Epithelial cell of esophagus (primary cell): ENCODE measurements around the gene MPEG1.

Source experiments
- DNase-seq: peaks from one replicate; pipeline ENCODE4 v3.0.0; 2010; ENCODE audit warnings: low read depth
- H3K4me3 ChIP-seq: 2 replicates; pipeline ENCODE4 v1.5.1; 2011; ENCODE audit warnings: mild to moderate bottlenecking, low read length, control low read depth
- TF ChIP-seq, protein P1 (sequence below): IDR thresholded peaks from 2 replicates; pipeline ENCODE4 v1.5.1; 2011; ENCODE audit warnings: low read depth, mild to moderate bottlenecking, low read length, control low read depth, inconsistent platforms; ENCODE audit not compliant: insufficient read depth; ENCODE audit errors: missing control alignments

The MPEG1 gene

DNA sequence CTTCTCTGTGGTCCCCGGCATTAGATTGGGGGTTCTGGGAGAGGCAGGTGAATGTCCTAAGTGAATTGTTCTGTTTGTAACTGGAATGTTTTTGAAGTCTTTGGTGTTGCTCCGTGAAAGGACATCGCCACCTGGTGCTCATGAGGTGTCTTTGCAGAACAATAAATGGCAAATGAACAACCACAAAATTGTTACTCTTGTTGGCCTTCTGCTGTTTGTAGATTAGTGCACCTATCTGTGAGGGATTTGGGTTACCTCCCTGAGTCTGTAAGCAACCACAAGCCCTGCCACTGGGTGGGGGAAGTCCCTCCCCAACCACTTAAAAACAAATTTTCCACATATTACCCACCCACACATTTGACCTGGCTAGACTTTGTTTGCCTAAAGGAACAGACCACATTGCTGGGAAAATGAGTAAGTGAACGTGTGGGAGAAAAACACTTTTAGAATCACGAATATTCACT is 4.7 kb downstream of the MPEG1 start:
- TF ChIP-seq, protein P1, sequence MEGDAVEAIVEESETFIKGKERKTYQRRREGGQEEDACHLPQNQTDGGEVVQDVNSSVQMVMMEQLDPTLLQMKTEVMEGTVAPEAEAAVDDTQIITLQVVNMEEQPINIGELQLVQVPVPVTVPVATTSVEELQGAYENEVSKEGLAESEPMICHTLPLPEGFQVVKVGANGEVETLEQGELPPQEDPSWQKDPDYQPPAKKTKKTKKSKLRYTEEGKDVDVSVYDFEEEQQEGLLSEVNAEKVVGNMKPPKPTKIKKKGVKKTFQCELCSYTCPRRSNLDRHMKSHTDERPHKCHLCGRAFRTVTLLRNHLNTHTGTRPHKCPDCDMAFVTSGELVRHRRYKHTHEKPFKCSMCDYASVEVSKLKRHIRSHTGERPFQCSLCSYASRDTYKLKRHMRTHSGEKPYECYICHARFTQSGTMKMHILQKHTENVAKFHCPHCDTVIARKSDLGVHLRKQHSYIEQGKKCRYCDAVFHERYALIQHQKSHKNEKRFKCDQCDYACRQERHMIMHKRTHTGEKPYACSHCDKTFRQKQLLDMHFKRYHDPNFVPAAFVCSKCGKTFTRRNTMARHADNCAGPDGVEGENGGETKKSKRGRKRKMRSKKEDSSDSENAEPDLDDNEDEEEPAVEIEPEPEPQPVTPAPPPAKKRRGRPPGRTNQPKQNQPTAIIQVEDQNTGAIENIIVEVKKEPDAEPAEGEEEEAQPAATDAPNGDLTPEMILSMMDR = peak; percentile 82
- no peak overlapping the region for H3K4me3 ChIP-seq
- peak; percentile 65 for DNase-seq

DNA sequence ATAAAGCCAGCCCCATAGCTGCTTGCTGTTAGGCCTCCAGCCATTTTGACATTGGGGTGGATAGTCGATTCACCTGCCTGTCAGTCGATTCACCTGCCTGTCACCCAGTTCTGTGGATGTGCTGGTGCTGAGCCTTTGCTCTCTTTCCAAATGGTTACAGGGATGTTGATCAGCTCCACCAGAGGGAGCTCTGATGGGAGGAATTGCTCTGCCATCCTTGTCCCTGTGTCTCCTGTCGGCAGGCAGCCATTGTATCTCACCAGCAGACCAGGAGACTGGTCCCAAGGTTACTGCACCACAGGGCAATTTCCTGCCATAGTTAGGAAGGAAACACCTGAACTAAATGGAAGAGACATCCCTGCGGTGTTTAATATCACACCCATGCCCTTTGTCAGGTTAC is 6.1 kb downstream of the MPEG1 start:
- H3K4me3 ChIP-seq = no peak overlapping the region
- TF ChIP-seq, protein P1 = peak; percentile 74
- DNase-seq = peak; percentile 62

DNA sequence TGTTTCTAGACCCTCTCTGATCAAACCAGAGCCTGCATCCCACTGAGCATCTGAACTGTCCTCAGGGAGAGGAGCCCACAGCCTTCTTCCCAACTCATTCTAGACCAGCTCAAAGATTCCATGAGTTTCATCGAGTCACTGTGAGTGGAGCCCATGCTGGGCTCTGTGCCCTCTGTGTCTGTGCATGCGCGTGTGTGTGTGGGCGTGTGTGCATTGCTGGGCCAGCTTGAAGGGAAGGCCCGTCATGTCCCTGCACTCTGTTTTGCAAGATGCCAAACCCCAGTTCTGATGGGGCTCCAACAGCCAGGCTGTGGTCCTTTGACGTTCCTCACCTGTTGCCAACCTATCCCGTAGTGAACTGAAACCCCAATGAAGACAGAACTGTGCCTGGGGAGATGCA is 7.1 kb downstream of the MPEG1 start:
- TF ChIP-seq, protein P1 = no peak
- H3K4me3 ChIP-seq = no peak overlapping the region
- no peak for DNase-seq

DNA sequence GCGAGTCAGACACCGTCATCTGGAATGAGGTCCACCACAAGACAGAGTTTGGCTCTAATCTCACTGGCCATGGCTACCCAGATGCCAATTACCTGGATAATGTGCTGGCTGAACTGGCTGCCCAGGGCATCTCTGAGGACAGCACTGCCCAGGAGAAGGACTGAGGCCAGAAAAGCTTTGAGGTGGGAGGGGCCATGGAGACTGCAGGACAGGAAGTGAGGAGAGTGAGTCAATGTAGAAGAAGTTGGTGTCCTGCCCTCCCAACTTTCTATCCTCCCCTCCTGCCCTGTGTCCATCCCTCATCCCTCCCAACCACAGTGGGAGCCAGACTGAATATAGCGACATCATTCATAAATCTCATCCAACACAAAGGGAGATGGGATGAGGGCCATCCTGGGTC is 8.0 kb downstream of the MPEG1 start:
- TF ChIP-seq, protein P1 = no peak
- no peak for DNase-seq
- no peak overlapping the region for H3K4me3 ChIP-seq

DNA sequence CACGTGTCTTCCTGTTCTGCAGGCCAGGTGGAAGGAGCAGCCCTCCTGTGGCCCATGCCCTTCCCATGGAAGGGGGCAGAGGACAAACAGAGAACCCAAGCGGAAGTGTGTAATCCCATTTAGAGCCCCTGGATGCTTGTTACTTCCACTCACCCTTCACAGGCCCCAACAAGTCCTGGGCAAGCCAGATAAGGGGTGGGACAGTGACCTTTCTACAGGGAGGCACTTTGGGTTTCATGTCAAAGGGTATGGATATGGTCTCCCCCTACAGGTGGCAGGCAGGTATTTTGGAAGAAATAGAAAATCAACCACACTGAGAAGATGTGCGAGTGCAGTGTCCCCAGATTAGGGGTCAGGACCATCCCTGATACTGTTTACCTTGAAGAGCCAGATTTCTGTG is 11.4 kb downstream of the MPEG1 start:
- TF ChIP-seq, protein P1 = peak; percentile 50
- no peak overlapping the region for H3K4me3 ChIP-seq
- DNase-seq = peak; percentile 29

DNA sequence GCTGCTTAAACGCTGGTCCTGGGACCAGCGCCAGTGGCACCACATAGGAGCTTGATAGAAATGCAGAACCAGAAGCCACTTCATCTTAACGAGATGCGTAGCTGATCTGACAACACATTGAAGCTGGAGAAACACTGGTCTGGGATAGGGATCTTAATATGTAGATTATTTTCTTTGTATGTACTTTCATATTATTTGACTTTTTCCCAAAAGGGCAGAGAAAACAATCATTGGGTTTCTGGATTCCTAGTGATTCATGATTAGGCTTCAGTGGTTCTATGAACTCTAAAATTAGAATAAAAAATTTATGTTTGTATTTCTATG is 12.3 kb downstream of the MPEG1 start:
- TF ChIP-seq, protein P1 = no peak
- H3K4me3 ChIP-seq = no peak overlapping the region
- DNase-seq = no peak

DNA sequence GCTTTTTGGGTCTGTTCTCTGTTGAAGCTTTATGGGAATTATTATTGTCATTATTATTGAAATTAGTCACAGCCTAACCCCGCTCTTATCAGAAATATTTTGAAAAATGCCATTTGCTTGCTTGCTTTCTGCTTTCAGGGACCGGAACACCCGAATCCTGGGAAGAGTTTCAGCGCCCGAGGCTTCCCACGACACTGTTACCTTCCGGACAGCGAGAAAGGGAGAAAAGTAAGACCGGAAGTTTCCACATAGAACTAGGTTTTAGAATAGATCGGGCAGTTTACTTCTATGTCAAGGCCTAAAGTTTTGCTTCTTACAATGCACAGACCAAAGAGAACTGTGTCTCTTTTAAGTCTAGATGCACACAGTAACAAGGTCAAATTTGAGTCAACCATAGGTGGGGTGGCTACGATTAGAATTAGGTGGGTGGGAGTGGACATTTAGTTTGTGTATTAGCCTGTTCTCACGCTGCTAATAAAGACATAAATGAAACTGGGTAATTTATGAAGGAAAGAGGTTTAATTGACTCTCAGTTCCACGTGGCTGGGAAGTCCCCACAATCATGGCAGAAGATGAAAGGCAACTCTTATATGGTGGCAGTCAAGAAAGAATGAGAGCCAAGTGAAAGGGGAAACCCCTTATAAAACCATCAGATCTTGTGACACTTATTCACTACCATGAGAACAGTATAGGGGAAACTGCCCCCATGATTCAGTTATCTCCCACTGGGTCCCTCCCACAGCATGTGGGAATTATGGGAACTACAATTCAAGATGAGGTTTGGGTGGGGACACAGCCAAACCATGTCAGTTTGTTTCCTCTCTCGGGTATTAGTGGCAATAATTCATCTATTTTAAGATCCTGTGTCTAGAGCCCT is 12.9 kb downstream of the MPEG1 start:
- no peak overlapping the region for H3K4me3 ChIP-seq
- TF ChIP-seq, protein P1 = no peak
- no peak for DNase-seq
